GM12892 (cell line): Measurements from ENCODE around the gene SVIL.

Source experiments
- POLR2A ChIP-seq: IDR thresholded peaks from 2 replicates; pipeline ENCODE4 v1.6.1; 2011; ENCODE audit warnings: low read depth, low read length, control low read depth
- POLR2AphosphoS5 ChIP-seq: IDR thresholded peaks from 2 replicates; pipeline ENCODE4 v1.6.1; 2011; ENCODE audit warnings: low read depth, low read length, control low read depth

DNA sequence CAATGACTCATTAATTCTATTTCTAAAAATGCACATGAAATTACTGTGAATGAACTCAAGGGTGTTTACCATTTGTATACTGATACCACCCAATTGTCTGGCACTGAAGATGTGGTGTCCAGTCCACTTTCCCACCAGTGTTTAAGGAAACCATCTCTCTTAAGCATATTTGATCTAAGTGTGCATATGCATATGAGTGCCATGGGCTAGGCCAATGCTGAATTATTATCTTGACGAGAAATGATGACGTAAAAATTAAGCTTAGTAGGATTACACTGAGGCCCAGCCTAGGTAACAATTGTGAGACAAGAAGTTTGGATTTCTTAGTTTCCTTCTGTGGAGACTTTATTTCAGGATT is 59.7 kb downstream of the SVIL start:
- TF ChIP-seq POLR2AphosphoS5 (no peak), POLR2A (no peak)
